ENCODE measurements around the gene CISD1. TPM values are rescaled to one million over a fixed set of nuclear protein-coding genes. Genes with fewer than 3 reads are reported as not detected.

The CISD1 gene
- polyA plus RNA-seq (2013, experiment 1 of 2): 65.9 TPM
- 68.1 TPM for polyA plus RNA-seq (2013, experiment 2 of 2)

- Histone ChIP-seq H2BK15ac (ENCODE audit: low read depth, poor library complexity, severe bottlenecking) (peak within 1 kb of the TSS; percentile 67), H3K4me2 (ENCODE audit: low read length, poor library complexity, severe bottlenecking) (peak within 1 kb of the TSS; percentile 95), H4K8ac (ENCODE audit: low read length) (peak within 1 kb of the TSS; percentile 98), H2AFZ (ENCODE audit: low read depth, low read length) (peak within 1 kb of the TSS; percentile 94), H4K91ac (ENCODE audit: low read length) (peak within 1 kb of the TSS; percentile 87), H3K4me3 (ENCODE audit: insufficient read depth in 1 of 2, low read depth in 1 of 2, low read length in 2 of 2) (peak within 1 kb of the TSS; percentile 79 to 92), H3K18ac (ENCODE audit: low read depth in 1 of 2, low read length in 2 of 2) (peak within 1 kb of the TSS; percentile 86 to 95), H3K9me3 (ENCODE audit: control insufficient read depth, low read length) (no peaks in the 10 kb centered on the region), H3K79me1 (replicated peaks; ENCODE audit: low read length, poor library complexity, severe bottlenecking) (peaks cover 2% of the 10 kb centered on the region), H3K14ac (ENCODE audit: low read length in 2 of 2) (peak within 1 kb of the TSS in 1 of 2 experiments; percentile 96), H3K23ac (ENCODE audit: low read length in 2 of 2) (no peak within 1 kb of the TSS), H3K9ac (ENCODE audit: low read length) (peak within 1 kb of the TSS; percentile 95), H3K36me3 (ENCODE audit: control insufficient read depth in 1 of 2, insufficient read depth in 2 of 2, low read depth in 1 of 2, low read length in 2 of 2) (no peaks in the 10 kb centered on the region), H3K27ac (ENCODE audit: low read length, poor library complexity, severe bottlenecking) (peak within 1 kb of the TSS; percentile 91), H3K4ac (ENCODE audit: low read depth in 1 of 2, low read length in 2 of 2) (peak within 1 kb of the TSS in 1 of 2 experiments; percentile 81), H2BK12ac (ENCODE audit: low read length in 2 of 2) (peak within 1 kb of the TSS in 1 of 2 experiments; percentile 94), H3K4me1 (ENCODE audit: control insufficient read depth, insufficient read depth, low read depth, low read length) (peaks cover 2% of the 10 kb centered on the region), H2BK120ac (ENCODE audit: low read depth, low read length) (no peak within 1 kb of the TSS), H3K27me3 (ENCODE audit: control insufficient read depth in 1 of 2, insufficient read depth in 1 of 2, low read length in 2 of 2) (no peaks in the 10 kb centered on the region), H2BK5ac (ENCODE audit: low read depth, low read length, poor library complexity, severe bottlenecking) (peak within 1 kb of the TSS; percentile 92), H2AK5ac (ENCODE audit: low read length, severe bottlenecking) (no peak within 1 kb of the TSS)
- WGBS: under 1% methylated on average over 66 of the region's 66 CpGs
- DNase-seq: peak; percentile 99
These were observed at the start of gene CISD1 for GRCh38 chr10:58268946-58269781. Gene CISD1 (plus strand): TSS chr10:58269162. CDS start chr10:58269274, 112 bp downstream.

- Histone ChIP-seq H3K9ac (ENCODE audit: low read length) (no peak overlapping the region), H3K36me3 (ENCODE audit: control insufficient read depth in 1 of 2, insufficient read depth in 2 of 2, low read depth in 1 of 2, low read length in 2 of 2) (no peaks in the 10 kb centered on the region), H3K4me3 (ENCODE audit: insufficient read depth in 1 of 2, low read depth in 1 of 2, low read length in 2 of 2) (no peak overlapping the region), H4K91ac (ENCODE audit: low read length) (no peak overlapping the region), H3K18ac (ENCODE audit: low read depth in 1 of 2, low read length in 2 of 2) (no peak overlapping the region), H2BK120ac (ENCODE audit: low read depth, low read length) (no peak overlapping the region), H3K4me1 (ENCODE audit: control insufficient read depth, insufficient read depth, low read depth, low read length) (no peaks in the 10 kb centered on the region), H2AFZ (ENCODE audit: low read depth, low read length) (no peak overlapping the region), H3K27me3 (ENCODE audit: control insufficient read depth in 1 of 2, insufficient read depth in 1 of 2, low read length in 2 of 2) (no peaks in the 10 kb centered on the region), H3K9me3 (ENCODE audit: control insufficient read depth, low read length) (no peaks in the 10 kb centered on the region), H3K4ac (ENCODE audit: low read depth in 1 of 2, low read length in 2 of 2) (no peak overlapping the region), H3K4me2 (ENCODE audit: low read length, poor library complexity, severe bottlenecking) (no peak overlapping the region), H2AK5ac (ENCODE audit: low read length, severe bottlenecking) (no peak overlapping the region), H3K79me1 (replicated peaks; ENCODE audit: low read length, poor library complexity, severe bottlenecking) (peaks cover 2% of the 10 kb centered on the region), H3K14ac (ENCODE audit: low read length in 2 of 2) (no peak overlapping the region), H2BK12ac (ENCODE audit: low read length in 2 of 2) (no peak overlapping the region), H2BK15ac (ENCODE audit: low read depth, poor library complexity, severe bottlenecking) (no peak overlapping the region), H3K27ac (ENCODE audit: low read length, poor library complexity, severe bottlenecking) (no peak overlapping the region), H2BK5ac (ENCODE audit: low read depth, low read length, poor library complexity, severe bottlenecking) (no peak overlapping the region), H4K8ac (ENCODE audit: low read length) (no peak overlapping the region), H3K23ac (ENCODE audit: low read length in 2 of 2) (no peak overlapping the region)
- no peak for DNase-seq
These were observed 49.1 kb upstream of the CISD1 start for GRCh38 chr10:58219875-58220274.

GRCh38 chr10:58220769-58221451 is 48.1 kb upstream of the CISD1 start:
- Histone ChIP-seq H3K36me3 (ENCODE audit: control insufficient read depth in 1 of 2, insufficient read depth in 2 of 2, low read depth in 1 of 2, low read length in 2 of 2) (peaks cover 0 to 7% of the 10 kb centered on the region in 2 experiments), H3K18ac (ENCODE audit: low read depth in 1 of 2, low read length in 2 of 2) (no peak overlapping the region), H3K4me2 (ENCODE audit: low read length, poor library complexity, severe bottlenecking) (no peak overlapping the region), H3K4ac (ENCODE audit: low read depth in 1 of 2, low read length in 2 of 2) (no peak overlapping the region), H2BK15ac (ENCODE audit: low read depth, poor library complexity, severe bottlenecking) (no peak overlapping the region), H2BK12ac (ENCODE audit: low read length in 2 of 2) (no peak overlapping the region), H3K4me3 (ENCODE audit: insufficient read depth in 1 of 2, low read depth in 1 of 2, low read length in 2 of 2) (peak overlapping the region in 1 of 2 experiments; percentile 16), H3K9me3 (ENCODE audit: control insufficient read depth, low read length) (no peaks in the 10 kb centered on the region), H3K4me1 (ENCODE audit: control insufficient read depth, insufficient read depth, low read depth, low read length) (no peaks in the 10 kb centered on the region), H3K9ac (ENCODE audit: low read length) (no peak overlapping the region), H2BK5ac (ENCODE audit: low read depth, low read length, poor library complexity, severe bottlenecking) (no peak overlapping the region), H4K91ac (ENCODE audit: low read length) (no peak overlapping the region), H2AFZ (ENCODE audit: low read depth, low read length) (no peak overlapping the region), H3K14ac (ENCODE audit: low read length in 2 of 2) (no peak overlapping the region), H2AK5ac (ENCODE audit: low read length, severe bottlenecking) (no peak overlapping the region), H3K27me3 (ENCODE audit: control insufficient read depth in 1 of 2, insufficient read depth in 1 of 2, low read length in 2 of 2) (no peaks in the 10 kb centered on the region), H3K27ac (ENCODE audit: low read length, poor library complexity, severe bottlenecking) (no peak overlapping the region), H2BK120ac (ENCODE audit: low read depth, low read length) (no peak overlapping the region), H3K79me1 (replicated peaks; ENCODE audit: low read length, poor library complexity, severe bottlenecking) (peaks cover 2% of the 10 kb centered on the region), H3K23ac (ENCODE audit: low read length in 2 of 2) (no peak overlapping the region), H4K8ac (ENCODE audit: low read length) (no peak overlapping the region)
- DNase-seq: peak; percentile 56
- no CpG with 5 or more reads among the region's 2 CpGs for WGBS

- 100% methylated on average over 1 of the region's 2 CpGs for WGBS
- no peak overlapping the region for H3K14ac ChIP-seq (ENCODE audit: low read length in 2 of 2)
These were observed 43.3 kb upstream of the CISD1 start for GRCh38 chr10:58225654-58226053.

More at GRCh38 chr10:58225654-58226053, 43.3 kb upstream of the CISD1 start:
- no peak overlapping the region for H2BK120ac ChIP-seq (ENCODE audit: low read depth, low read length)
- DNase-seq: no peak
- H4K91ac ChIP-seq (ENCODE audit: low read length): no peak overlapping the region
- H4K8ac ChIP-seq (ENCODE audit: low read length): no peak overlapping the region
- no peaks in the 10 kb centered on the region for H3K9me3 ChIP-seq (ENCODE audit: control insufficient read depth, low read length)
- peaks cover 6 to 30% of the 10 kb centered on the region in 2 experiments for H3K36me3 ChIP-seq (ENCODE audit: control insufficient read depth in 1 of 2, insufficient read depth in 2 of 2, low read depth in 1 of 2, low read length in 2 of 2)
- no peaks in the 10 kb centered on the region for H3K4me1 ChIP-seq (ENCODE audit: control insufficient read depth, insufficient read depth, low read depth, low read length)
- H2AFZ ChIP-seq (ENCODE audit: low read depth, low read length): no peak overlapping the region
- no peak overlapping the region for H3K4ac ChIP-seq (ENCODE audit: low read depth in 1 of 2, low read length in 2 of 2)
- H3K23ac ChIP-seq (ENCODE audit: low read length in 2 of 2): no peak overlapping the region
- H2BK15ac ChIP-seq (ENCODE audit: low read depth, poor library complexity, severe bottlenecking): no peak overlapping the region
- H3K27ac ChIP-seq (ENCODE audit: low read length, poor library complexity, severe bottlenecking): no peak overlapping the region
- no peak overlapping the region for H2BK5ac ChIP-seq (ENCODE audit: low read depth, low read length, poor library complexity, severe bottlenecking)
- H3K79me1 ChIP-seq (replicated peaks; ENCODE audit: low read length, poor library complexity, severe bottlenecking): peaks cover 9% of the 10 kb centered on the region
- no peak overlapping the region for H3K18ac ChIP-seq (ENCODE audit: low read depth in 1 of 2, low read length in 2 of 2)
- H3K4me2 ChIP-seq (ENCODE audit: low read length, poor library complexity, severe bottlenecking): no peak overlapping the region
- no peak overlapping the region for H2BK12ac ChIP-seq (ENCODE audit: low read length in 2 of 2)
- no peak overlapping the region for H3K9ac ChIP-seq (ENCODE audit: low read length)
- no peaks in the 10 kb centered on the region for H3K27me3 ChIP-seq (ENCODE audit: control insufficient read depth in 1 of 2, insufficient read depth in 1 of 2, low read length in 2 of 2)
- no peak overlapping the region for H3K4me3 ChIP-seq (ENCODE audit: insufficient read depth in 1 of 2, low read depth in 1 of 2, low read length in 2 of 2)
- H2AK5ac ChIP-seq (ENCODE audit: low read length, severe bottlenecking): no peak overlapping the region

Data from mesenchymal stem cell (in vitro differentiated cells and primary cell).